ENCODE results near the gene FRS3.

GRCh38 chr6:41823178-41823577, 43.5 kb upstream of the FRS3 start:
- TF ChIP-seq GATA2 (IDR thresholded peaks at IDR 0.05; ENCODE audit: low read depth, low read length) (no peak), GATA3 (IDR thresholded peaks at IDR 0.05; ENCODE audit: low read depth, low read length) (no peak)
